ENCODE data around the gene HDAC1. TPM values are rescaled to one million over a fixed set of nuclear protein-coding genes. Genes with fewer than 3 reads are reported as not detected.

Gene HDAC1
- total RNA-seq, 4 donors from 2014 or later = 8.7 to 23.8 (median 11.8) TPM

DNA sequence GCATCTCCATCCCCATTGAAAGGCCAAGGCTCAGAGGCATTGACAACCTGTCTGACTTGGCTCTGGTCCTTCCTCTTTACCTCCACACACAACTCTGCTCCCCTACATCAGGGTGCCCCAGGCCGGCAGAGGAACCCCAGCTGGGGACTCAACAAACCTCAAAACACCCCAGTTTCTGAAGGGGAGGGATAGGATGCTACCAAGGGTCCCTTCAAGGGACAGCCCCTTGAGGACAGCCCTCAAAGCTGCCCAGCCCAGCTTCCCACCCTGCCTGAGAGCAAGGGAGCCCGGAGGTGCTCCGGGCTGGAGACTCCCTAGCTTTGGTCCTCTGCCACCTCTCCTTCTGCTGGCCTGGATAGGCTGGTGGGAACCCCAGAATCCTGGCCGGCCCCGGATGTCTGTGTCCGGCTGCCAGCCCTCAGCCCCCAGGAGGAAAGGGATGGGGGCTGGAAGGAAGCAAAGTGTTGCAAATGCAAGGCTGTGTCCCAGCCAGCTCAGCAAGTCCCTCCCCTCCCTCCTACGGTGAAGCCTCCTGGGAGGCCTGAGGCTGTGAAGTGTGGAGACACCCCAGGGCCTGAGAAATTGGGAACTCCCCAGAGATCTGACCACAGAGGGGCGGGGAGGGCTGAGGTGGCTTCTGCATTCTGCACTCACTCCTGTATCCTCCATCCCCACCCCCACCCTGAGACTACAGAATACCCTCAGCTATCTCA, 45.2 kb downstream of the HDAC1 start:
- in situ Hi-C loops (cut with MboI; ENCODE audit: low sequenced_read_pairs in 4 of 4) = no loop called here
- Histone ChIP-seq H3K4me1 (peaks cover 4 to 9% of the 10 kb centered on the region in 2 donors), H3K27me3 (no peaks in the 10 kb centered on the region), H3K36me3 (peaks cover 0 to 8% of the 10 kb centered on the region in 2 donors), H3K9me3 (no peaks in the 10 kb centered on the region), H3K27ac (no peak overlapping the region), H3K4me3 (no peak overlapping the region)
- no peak for TF ChIP-seq POLR2A (IDR thresholded peaks at IDR 0.05)
- TF ChIP-seq, protein P1, sequence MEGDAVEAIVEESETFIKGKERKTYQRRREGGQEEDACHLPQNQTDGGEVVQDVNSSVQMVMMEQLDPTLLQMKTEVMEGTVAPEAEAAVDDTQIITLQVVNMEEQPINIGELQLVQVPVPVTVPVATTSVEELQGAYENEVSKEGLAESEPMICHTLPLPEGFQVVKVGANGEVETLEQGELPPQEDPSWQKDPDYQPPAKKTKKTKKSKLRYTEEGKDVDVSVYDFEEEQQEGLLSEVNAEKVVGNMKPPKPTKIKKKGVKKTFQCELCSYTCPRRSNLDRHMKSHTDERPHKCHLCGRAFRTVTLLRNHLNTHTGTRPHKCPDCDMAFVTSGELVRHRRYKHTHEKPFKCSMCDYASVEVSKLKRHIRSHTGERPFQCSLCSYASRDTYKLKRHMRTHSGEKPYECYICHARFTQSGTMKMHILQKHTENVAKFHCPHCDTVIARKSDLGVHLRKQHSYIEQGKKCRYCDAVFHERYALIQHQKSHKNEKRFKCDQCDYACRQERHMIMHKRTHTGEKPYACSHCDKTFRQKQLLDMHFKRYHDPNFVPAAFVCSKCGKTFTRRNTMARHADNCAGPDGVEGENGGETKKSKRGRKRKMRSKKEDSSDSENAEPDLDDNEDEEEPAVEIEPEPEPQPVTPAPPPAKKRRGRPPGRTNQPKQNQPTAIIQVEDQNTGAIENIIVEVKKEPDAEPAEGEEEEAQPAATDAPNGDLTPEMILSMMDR (IDR thresholded peaks at IDR 0.05 in 4 of 5, conservative IDR thresholded peaks at IDR 0.05 in 1 of 5) = no peak
- intact Hi-C loops (cut with DNase I; ENCODE audit: low total_unique reads) = loop anchor here (1.0 kb wide), 1 partner anchor 14 kb away; no protein-coding TSS in a partner anchor
- DNase-seq (no peak), ATAC-seq (no peak)

DNA sequence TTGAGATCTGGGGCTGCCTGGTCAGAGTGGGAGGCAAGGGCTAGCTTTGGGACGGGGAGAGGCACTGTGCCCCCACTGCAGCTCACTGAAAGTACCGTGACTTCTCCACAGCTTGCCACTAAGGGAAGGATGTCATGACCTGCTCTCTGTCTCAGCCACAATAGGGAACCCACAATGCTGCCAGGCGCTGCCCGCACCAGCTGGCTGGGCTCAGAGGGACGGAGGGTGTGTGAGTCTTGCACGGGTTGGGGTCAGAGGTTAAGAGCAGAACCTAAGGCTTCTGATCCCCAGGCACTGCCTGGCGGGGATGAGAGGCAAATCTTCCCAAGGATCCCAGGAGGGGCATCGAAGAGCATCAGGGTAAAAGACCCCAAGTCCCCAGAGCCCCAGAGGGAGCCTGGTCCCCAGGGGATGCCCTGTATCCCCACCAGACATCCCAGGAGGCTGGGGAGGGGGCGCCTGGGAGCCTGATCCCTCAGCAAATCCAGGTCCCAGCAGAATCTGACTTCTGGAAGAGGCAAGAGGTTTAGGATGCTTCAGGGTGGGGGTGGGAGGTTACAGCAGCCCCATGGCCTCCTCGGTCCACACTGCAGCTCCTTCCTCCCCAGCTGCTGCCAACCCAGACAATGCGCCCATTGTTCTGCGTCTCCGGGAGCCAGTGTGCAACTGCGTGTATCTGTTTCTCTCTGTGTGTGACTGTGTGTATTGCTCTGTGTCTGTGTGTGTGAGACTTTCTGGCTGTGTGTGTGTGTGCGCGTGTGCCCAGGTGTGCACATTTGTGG, 46.2 kb downstream of the HDAC1 start:
- DNase-seq (no peak), ATAC-seq (no peak)
- Histone ChIP-seq H3K36me3 (no peaks in the 10 kb centered on the region), H3K27me3 (no peaks in the 10 kb centered on the region), H3K4me3 (no peak overlapping the region), H3K27ac (no peak overlapping the region), H3K4me1 (peaks cover 4 to 9% of the 10 kb centered on the region in 2 donors), H3K9me3 (no peaks in the 10 kb centered on the region)
- in situ Hi-C loops (cut with MboI; ENCODE audit: low sequenced_read_pairs in 4 of 4) (no loop called here), intact Hi-C loops (cut with DNase I; ENCODE audit: low total_unique reads) (no loop called here)
- TF ChIP-seq, protein P1 (IDR thresholded peaks at IDR 0.05 in 4 of 5, conservative IDR thresholded peaks at IDR 0.05 in 1 of 5) = no peak
- TF ChIP-seq POLR2A (IDR thresholded peaks at IDR 0.05) = no peak

DNA sequence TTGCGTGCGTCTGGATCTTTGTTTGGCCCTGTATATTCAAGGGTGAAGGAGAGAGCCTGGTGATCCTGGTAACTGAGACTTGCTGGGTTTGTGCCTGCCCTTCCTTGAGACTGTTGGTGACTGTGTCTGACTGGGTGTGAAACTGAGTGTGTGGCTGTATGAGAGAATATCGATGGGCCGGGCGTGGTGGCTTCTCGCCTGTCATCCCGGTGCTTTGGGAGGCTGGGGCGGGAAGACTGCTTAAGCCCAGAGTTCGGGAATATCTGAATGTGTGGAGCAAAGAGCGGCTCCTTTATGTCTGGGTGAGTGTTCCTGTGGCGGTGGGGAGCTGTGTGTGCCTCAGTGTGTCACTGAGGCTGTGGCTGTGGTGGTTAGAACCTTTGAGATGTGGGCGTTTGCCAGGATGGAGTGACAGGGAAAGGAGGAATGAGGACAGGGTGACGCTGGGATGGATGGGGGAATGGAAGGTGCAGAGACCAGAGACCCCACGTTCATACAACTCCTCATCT, 46.8 kb downstream of the HDAC1 start:
- no peak overlapping the region for H3K4me3 ChIP-seq
- intact Hi-C loops (cut with DNase I; ENCODE audit: low total_unique reads) = no loop called here
- no peaks in the 10 kb centered on the region for H3K36me3 ChIP-seq
- no peaks in the 10 kb centered on the region for H3K27me3 ChIP-seq
- DNase-seq = no peak
- in situ Hi-C loops (cut with MboI; ENCODE audit: low sequenced_read_pairs in 4 of 4) = no loop called here
- TF ChIP-seq POLR2A (IDR thresholded peaks at IDR 0.05) = no peak
- TF ChIP-seq, protein P1 (IDR thresholded peaks at IDR 0.05 in 4 of 5, conservative IDR thresholded peaks at IDR 0.05 in 1 of 5) = no peak
- H3K9me3 ChIP-seq = no peaks in the 10 kb centered on the region
- peaks cover 4 to 9% of the 10 kb centered on the region in 2 donors for H3K4me1 ChIP-seq
- no peak for ATAC-seq
- no peak overlapping the region for H3K27ac ChIP-seq

DNA sequence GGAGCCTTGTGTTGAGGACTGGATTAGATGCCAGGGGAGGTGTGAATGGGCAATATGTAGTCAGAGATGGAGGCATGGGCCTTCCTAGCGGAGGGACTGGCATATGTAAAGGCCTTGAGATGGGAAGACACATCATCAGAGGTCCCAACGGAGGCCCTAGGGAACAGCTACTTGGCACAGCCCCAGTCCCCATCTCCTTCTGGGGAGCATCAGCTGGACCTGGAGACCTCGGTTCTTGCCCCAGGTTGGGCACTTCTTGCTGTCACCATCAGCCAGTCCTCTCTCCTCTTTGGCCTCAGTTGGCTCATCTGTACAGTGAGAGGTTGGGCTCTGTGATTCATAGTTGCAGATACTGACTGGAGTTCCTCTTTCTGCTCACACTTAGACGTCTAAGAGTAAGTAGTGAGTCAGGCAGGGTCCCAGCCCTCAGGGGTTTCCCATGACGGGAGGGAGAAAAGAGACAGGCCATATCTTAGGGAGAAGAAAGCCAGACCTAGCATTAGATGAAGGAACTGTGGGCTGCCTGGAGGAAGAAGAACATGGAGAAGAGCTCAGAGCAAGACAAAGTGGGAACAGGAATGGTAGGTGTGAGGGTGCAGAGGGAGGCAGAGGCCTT, 47.6 kb downstream of the HDAC1 start:
- Histone ChIP-seq H3K36me3 (no peaks in the 10 kb centered on the region), H3K4me1 (peaks cover 4 to 9% of the 10 kb centered on the region in 2 donors), H3K9me3 (no peaks in the 10 kb centered on the region), H3K27ac (no peak overlapping the region), H3K27me3 (no peaks in the 10 kb centered on the region), H3K4me3 (no peak overlapping the region)
- intact Hi-C loops (cut with DNase I; ENCODE audit: low total_unique reads) = no loop called here
- in situ Hi-C loops (cut with MboI; ENCODE audit: low sequenced_read_pairs in 4 of 4) = no loop called here
- ATAC-seq (no peak), DNase-seq (no peak)
- TF ChIP-seq POLR2A (IDR thresholded peaks at IDR 0.05) = no peak
- TF ChIP-seq, protein P1 (IDR thresholded peaks at IDR 0.05 in 4 of 5, conservative IDR thresholded peaks at IDR 0.05 in 1 of 5) = no peak
